Chondrocyte (in vitro differentiated cells): Measurements from ENCODE around the gene RFX4. TPM values are rescaled to one million over a fixed set of nuclear protein-coding genes. Genes with fewer than 3 reads are reported as not detected.

Source experiments
- DNase-seq: peaks from one replicate; pipeline ENCODE4 v3.0.0; 2021; ENCODE audit warnings: mixed read lengths, low spot score
- H3K27ac Mint-ChIP-seq: one replicate; pipeline ENCODE4 v1.8.0; 2021; ENCODE audit warnings: mild to moderate bottlenecking, moderate library complexity, mixed read lengths; ENCODE audit not compliant: unreplicated experiment
- H3K27me3 Mint-ChIP-seq: 2 replicates; pipeline ENCODE4 v1.8.0; 2021; ENCODE audit warnings: low read depth, mixed read lengths
- H3K36me3 Mint-ChIP-seq: 2 replicates; pipeline ENCODE4 v1.8.0; 2021; ENCODE audit warnings: low read depth, mixed read lengths
- H3K4me1 Mint-ChIP-seq: 2 replicates; pipeline ENCODE4 v1.8.0; 2021; ENCODE audit warnings: low read depth, mild to moderate bottlenecking, mixed read lengths
- H3K4me3 Mint-ChIP-seq: one replicate; pipeline ENCODE4 v1.8.0; 2021; ENCODE audit warnings: mild to moderate bottlenecking, moderate library complexity, mixed read lengths; ENCODE audit not compliant: unreplicated experiment
- H3K9me3 Mint-ChIP-seq: 2 replicates; pipeline ENCODE4 v1.8.0; 2021; ENCODE audit warnings: low read depth, mixed read lengths
- CTCF ChIP-seq: fragments of 200-600 bp; sonication (generic); IDR thresholded peaks from 2 replicates; pipeline ENCODE4 v1.5.0; 2021; ENCODE audit warnings: antibody characterized with exemption, mild to moderate bottlenecking, moderate library complexity
- total RNA-seq: library from RNA; stranded (reverse); gene quantifications from 3 replicates; pipeline ENCODE4 v1.2.1, GENCODE V29; 2021

RFX4 gene
- total RNA-seq, 1 donor from 2014 or later, result not detected

- Mint-ChIP-seq H3K36me3 (peaks cover 16% of the 10 kb centered on the region), H3K4me1 (peaks cover 10% of the 10 kb centered on the region), H3K27me3 (no peaks in the 10 kb centered on the region), H3K4me3 (no peak overlapping the region), H3K27ac (no peak overlapping the region), H3K9me3 (no peaks in the 10 kb centered on the region)
- no peak for DNase-seq
- no peak for TF ChIP-seq CTCF
These were observed 219.2 kb downstream of the RFX4 start for GRCh38 chr12:106801830-106802533.

GRCh38 chr12:106804668-106805067, 221.9 kb downstream of the RFX4 start:
- Mint-ChIP-seq H3K4me1 (peaks cover 10% of the 10 kb centered on the region), H3K27ac (no peak overlapping the region), H3K36me3 (peaks cover 16% of the 10 kb centered on the region), H3K27me3 (no peaks in the 10 kb centered on the region), H3K4me3 (no peak overlapping the region), H3K9me3 (no peaks in the 10 kb centered on the region)
- no peak for TF ChIP-seq CTCF
- no peak for DNase-seq

Other genes starting within 250 kb of the RFX4 start
- 9.6 to 14.5 TPM (median 10.7 TPM) in 3 replicates for gene POLR3B, start 225.3 kb upstream of the RFX4 start, total RNA-seq
- 12.3 to 20.4 TPM (median 14.2 TPM) in 3 replicates for gene RIC8B, start 191.7 kb downstream of the RFX4 start, total RNA-seq